Endodermal cell (in vitro differentiated cells): ENCODE data around the gene GRM7. TPM values are rescaled to one million over a fixed set of nuclear protein-coding genes. Genes with fewer than 3 reads are reported as not detected.

ENCODE experiments used
- DNase-seq: peaks from one replicate; pipeline ENCODE4 v3.0.0-alpha.2; 2017
- H3K27ac ChIP-seq: 2 replicates; pipeline ENCODE4 v1.5.1; 2013; ENCODE audit warnings: mild to moderate bottlenecking, low read depth, low read length, moderate library complexity
- H3K27me3 ChIP-seq: 2 replicates; pipeline ENCODE4 v1.6.1; 2013; ENCODE audit warnings: mild to moderate bottlenecking, low read length, moderate library complexity; ENCODE audit not compliant: insufficient read depth, control insufficient read depth, poor library complexity, severe bottlenecking
- H3K36me3 ChIP-seq: 2 replicates; pipeline ENCODE4 v1.7.0; 2013; ENCODE audit warnings: mild to moderate bottlenecking, low read length, moderate library complexity; ENCODE audit not compliant: control insufficient read depth, insufficient read depth
- H3K4me1 ChIP-seq: one replicate; pipeline ENCODE4 v1.7.0; 2013; ENCODE audit warnings: low read length; ENCODE audit not compliant: control insufficient read depth, insufficient read depth
- H3K4me3 ChIP-seq: 2 replicates; pipeline ENCODE4 v1.5.1; 2013; ENCODE audit warnings: mild to moderate bottlenecking, low read length, moderate library complexity
- H3K9ac ChIP-seq: 2 replicates; pipeline ENCODE4 v1.6.1; 2013; ENCODE audit warnings: mild to moderate bottlenecking, low read length, moderate library complexity; ENCODE audit not compliant: poor library complexity, severe bottlenecking; ENCODE audit errors: extremely low read depth
- H3K9me3 ChIP-seq: 2 replicates; pipeline ENCODE4 v1.6.1; 2013; ENCODE audit warnings: mild to moderate bottlenecking, low read length, moderate library complexity; ENCODE audit not compliant: control insufficient read depth
- H3K27ac Mint-ChIP-seq: 2 replicates; pipeline ENCODE4 v1.8.0; 2020; ENCODE audit warnings: mixed read lengths
- H3K27me3 Mint-ChIP-seq: 2 replicates; pipeline ENCODE4 v1.8.0; 2021; ENCODE audit warnings: mild to moderate bottlenecking, mixed read lengths; ENCODE audit not compliant: insufficient read depth
- H3K36me3 Mint-ChIP-seq: 2 replicates; pipeline ENCODE4 v1.8.0; 2020; ENCODE audit warnings: low read depth, mixed read lengths
- H3K4me1 Mint-ChIP-seq: 2 replicates; pipeline ENCODE4 v1.8.0; 2020; ENCODE audit warnings: mixed read lengths
- H3K4me3 Mint-ChIP-seq: 2 replicates; pipeline ENCODE4 v1.8.0; 2020; ENCODE audit warnings: mild to moderate bottlenecking, moderate library complexity, mixed read lengths
- H3K9me3 Mint-ChIP-seq: 2 replicates; pipeline ENCODE4 v1.8.0; 2020; ENCODE audit warnings: mild to moderate bottlenecking, mixed read lengths
- WGBS, 2 experiments: methylation state at CpG; one replicate each; pipeline versions ENCODE4 v1.1.5 to v1.1.7; 2013; ENCODE audit warnings: missing lambda C conversion rate in 2 of 2, mixed read lengths in 1 of 2; ENCODE audit not compliant: insufficient coverage in 1 of 2, insufficient read length in 1 of 2; 5-methylcytosine and 5-hydroxymethylcytosine counted together
- total RNA-seq, 2 donors: library from RNA; stranded (reverse); fragmentation: NEBNext Ultra II Directional in 1 of 2; extraction: Animal tissue kit (Norgen Biotek cat#: 25700) in 1 of 2; gene quantifications; 2 replicates in 1 of 2; 3 replicates in 1 of 2; pipeline ENCODE4 v1.2.1, GENCODE V29; 2021
- TF ChIP-seq, protein P1 (sequence below): fragments of 200-600 bp; sonication (generic); conservative IDR thresholded peaks from 2 replicates; pipeline ENCODE4 v1.5.0; 2021; ENCODE audit warnings: antibody characterized with exemption, mild to moderate bottlenecking

Gene GRM7
- total RNA-seq, 2 donors from 2014 or later = 0.11 to 0.73 TPM

DNA sequence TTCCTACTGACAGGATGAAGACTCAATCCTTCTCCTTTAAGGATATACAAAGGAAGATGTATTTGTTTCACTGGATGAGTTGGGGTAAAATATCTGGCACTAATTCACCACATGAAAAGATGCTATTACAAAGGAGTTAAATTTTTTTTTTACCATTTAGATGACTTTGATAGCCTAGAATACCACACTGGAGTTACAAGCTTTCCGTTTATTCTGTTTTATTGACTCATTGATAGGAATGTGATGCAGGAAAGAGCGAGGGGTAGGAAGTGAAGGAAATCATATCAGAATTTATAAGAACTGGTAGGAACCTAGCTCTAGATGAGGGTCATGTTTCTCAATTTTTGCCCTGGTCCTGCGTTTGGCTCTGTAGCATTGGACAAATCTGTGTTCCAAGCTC is 427.2 kb downstream of the GRM7 start:
- no peaks in the 10 kb centered on the region for H3K27me3 ChIP-seq
- Mint-ChIP-seq H3K27me3 (no peaks in the 10 kb centered on the region), H3K4me1 (peaks cover 25% of the 10 kb centered on the region), H3K27ac (no peak overlapping the region), H3K9me3 (peaks cover 8% of the 10 kb centered on the region), H3K4me3 (no peak overlapping the region), H3K36me3 (no peaks in the 10 kb centered on the region)
- H3K9ac ChIP-seq = no peak overlapping the region
- no peak overlapping the region for H3K4me3 ChIP-seq
- 93 to 94% methylated on average over 3 of the region's 3 CpGs for WGBS, 2 experiments
- no peaks in the 10 kb centered on the region for H3K36me3 ChIP-seq
- peaks cover 8% of the 10 kb centered on the region for H3K4me1 ChIP-seq
- TF ChIP-seq, protein P1, sequence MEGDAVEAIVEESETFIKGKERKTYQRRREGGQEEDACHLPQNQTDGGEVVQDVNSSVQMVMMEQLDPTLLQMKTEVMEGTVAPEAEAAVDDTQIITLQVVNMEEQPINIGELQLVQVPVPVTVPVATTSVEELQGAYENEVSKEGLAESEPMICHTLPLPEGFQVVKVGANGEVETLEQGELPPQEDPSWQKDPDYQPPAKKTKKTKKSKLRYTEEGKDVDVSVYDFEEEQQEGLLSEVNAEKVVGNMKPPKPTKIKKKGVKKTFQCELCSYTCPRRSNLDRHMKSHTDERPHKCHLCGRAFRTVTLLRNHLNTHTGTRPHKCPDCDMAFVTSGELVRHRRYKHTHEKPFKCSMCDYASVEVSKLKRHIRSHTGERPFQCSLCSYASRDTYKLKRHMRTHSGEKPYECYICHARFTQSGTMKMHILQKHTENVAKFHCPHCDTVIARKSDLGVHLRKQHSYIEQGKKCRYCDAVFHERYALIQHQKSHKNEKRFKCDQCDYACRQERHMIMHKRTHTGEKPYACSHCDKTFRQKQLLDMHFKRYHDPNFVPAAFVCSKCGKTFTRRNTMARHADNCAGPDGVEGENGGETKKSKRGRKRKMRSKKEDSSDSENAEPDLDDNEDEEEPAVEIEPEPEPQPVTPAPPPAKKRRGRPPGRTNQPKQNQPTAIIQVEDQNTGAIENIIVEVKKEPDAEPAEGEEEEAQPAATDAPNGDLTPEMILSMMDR = no peak
- DNase-seq = no peak
- no peak overlapping the region for H3K27ac ChIP-seq
- no peaks in the 10 kb centered on the region for H3K9me3 ChIP-seq

DNA sequence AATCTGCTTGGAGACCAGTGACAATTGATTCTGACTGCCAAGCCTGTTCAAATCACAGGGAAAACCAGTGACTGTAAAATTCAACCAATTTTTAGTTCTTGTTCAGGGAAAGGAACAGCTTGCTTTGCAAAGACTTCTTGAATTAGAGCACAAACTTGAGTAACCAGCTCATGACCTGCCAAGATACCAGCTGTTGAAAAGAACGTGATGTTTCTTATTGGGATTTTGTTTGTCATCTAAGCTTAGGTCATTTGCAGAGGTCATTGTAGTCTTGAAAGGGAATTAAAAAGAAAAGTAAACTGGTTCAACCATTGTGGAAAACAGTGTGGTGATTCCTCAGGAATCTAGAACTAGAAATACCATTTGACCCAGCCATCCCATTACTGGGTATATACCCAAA is 428.2 kb downstream of the GRM7 start:
- no peaks in the 10 kb centered on the region for H3K27me3 Mint-ChIP-seq
- no peak overlapping the region for H3K4me3 Mint-ChIP-seq
- Histone ChIP-seq H3K4me1 (peaks cover 8% of the 10 kb centered on the region), H3K9ac (no peak overlapping the region), H3K4me3 (no peak overlapping the region), H3K36me3 (no peaks in the 10 kb centered on the region), H3K27me3 (no peaks in the 10 kb centered on the region), H3K27ac (no peak overlapping the region), H3K9me3 (no peaks in the 10 kb centered on the region)
- no peaks in the 10 kb centered on the region for H3K36me3 Mint-ChIP-seq
- peaks cover 25% of the 10 kb centered on the region for H3K4me1 Mint-ChIP-seq
- H3K9me3 Mint-ChIP-seq = peaks cover 8% of the 10 kb centered on the region
- TF ChIP-seq, protein P1 = no peak
- no peak for DNase-seq
- H3K27ac Mint-ChIP-seq = no peak overlapping the region
- WGBS, 2 experiments = 94% methylated on average over 1 of the region's 1 CpG; no CpG with 5 or more reads in 1 of the 2 experiments

DNA sequence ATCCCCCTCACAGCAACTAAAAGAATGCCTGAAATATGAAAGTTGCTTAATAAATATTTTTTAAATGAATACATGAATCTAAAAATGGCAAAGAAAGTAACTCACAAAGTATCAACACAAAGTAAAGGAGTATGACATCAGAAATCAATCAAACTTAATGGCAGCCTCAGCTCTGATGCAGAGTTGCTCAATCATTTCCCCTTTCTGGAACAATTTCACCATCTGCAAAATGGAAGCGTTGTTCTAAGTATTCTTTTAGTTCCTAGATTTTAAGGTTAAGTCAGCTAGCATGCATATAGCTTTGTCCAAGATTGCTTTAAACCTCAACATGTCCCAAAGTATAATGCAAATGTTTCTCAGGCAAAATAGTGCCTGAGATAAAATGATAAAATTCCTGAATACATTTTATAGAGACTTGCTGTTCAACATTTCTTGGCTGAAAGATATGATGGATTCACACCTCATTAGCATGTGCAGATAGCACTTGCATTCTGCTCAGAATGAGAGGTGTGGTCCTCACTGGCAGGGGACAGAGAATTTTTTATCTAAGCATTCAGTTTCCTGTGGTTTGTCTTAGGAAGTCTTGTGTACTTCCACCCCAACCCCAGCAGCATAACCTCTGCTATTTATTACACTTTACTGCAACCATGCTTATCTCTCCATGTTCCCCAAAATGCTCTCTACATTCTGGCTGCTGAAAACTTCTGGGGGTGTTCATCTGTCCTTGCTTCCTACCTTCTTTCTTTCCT is 429.3 kb downstream of the GRM7 start:
- Histone ChIP-seq H3K9ac (no peak overlapping the region), H3K9me3 (no peaks in the 10 kb centered on the region), H3K27ac (no peak overlapping the region), H3K27me3 (no peaks in the 10 kb centered on the region), H3K4me3 (no peak overlapping the region), H3K4me1 (peaks cover 8% of the 10 kb centered on the region), H3K36me3 (no peaks in the 10 kb centered on the region)
- Mint-ChIP-seq H3K27ac (no peak overlapping the region), H3K4me1 (peaks cover 25% of the 10 kb centered on the region), H3K27me3 (no peaks in the 10 kb centered on the region), H3K9me3 (peaks cover 8% of the 10 kb centered on the region), H3K36me3 (no peaks in the 10 kb centered on the region), H3K4me3 (no peak overlapping the region)
- 77 to 100% methylated on average over 1 of the region's 1 CpG for WGBS, 2 experiments
- TF ChIP-seq, protein P1 = no peak
- no peak for DNase-seq
